ENCODE data around the gene MTG1. TPM values are rescaled to one million over a fixed set of nuclear protein-coding genes. Genes with fewer than 3 reads are reported as not detected.
"Not testable (repeated sequence)": the region's sequence is repeated elsewhere in the genome, so short reads cannot be mapped to it uniquely, and the experiment has no call there.

Gene MTG1
- total RNA-seq, 1 experiment from 2014 or later, result 26.9 TPM

- Histone ChIP-seq H3K9ac (ENCODE audit: low read length) (peak within 1 kb of the TSS; percentile 67), H3K27me3 (ENCODE audit: low read length) (no peaks in the 10 kb centered on the region), H3K36me3 (ENCODE audit: insufficient read depth, low read length) (no peaks in the 10 kb centered on the region), H2AFZ (ENCODE audit: low read length) (peak within 1 kb of the TSS; percentile 43; the same call in 1 of the 2 replicates), H3K79me2 (ENCODE audit: low read length) (no peaks in the 10 kb centered on the region), H3K4me3 (ENCODE audit: low read length) (peak within 1 kb of the TSS; percentile 64), H3K9me3 (ENCODE audit: low read length) (no peaks in the 10 kb centered on the region), H3K27ac (ENCODE audit: low read length) (no peak within 1 kb of the TSS), H3K9me2 (replicated peaks; ENCODE audit: insufficient read depth, low read length) (no peaks in the 10 kb centered on the region), H4K20me1 (ENCODE audit: insufficient read depth, low read depth, low read length) (no peaks in the 10 kb centered on the region), H3K4me1 (ENCODE audit: low read length) (peaks cover 17% of the 10 kb centered on the region), H3K4me2 (ENCODE audit: low read depth, low read length, poor library complexity, severe bottlenecking) (peak within 1 kb of the TSS; percentile 67)
- DNase-seq, result peak; percentile 63
These were observed 14.7 kb upstream of the MTG1 start, which contains the start of gene PAOX for GRCh38 chr10:133379152-133379800. Gene PAOX (plus strand): TSS chr10:133379262. CDS start chr10:133379317, 55 bp downstream.

GRCh38 chr10:133379801-133380666 is 13.9 kb upstream of the MTG1 start:
- Histone ChIP-seq H3K79me2 (ENCODE audit: low read length) (no peaks in the 10 kb centered on the region), H3K4me3 (ENCODE audit: low read length) (no peak overlapping the region), H3K9ac (ENCODE audit: low read length) (no peak overlapping the region)

GRCh38 chr10:133381036-133381435 is 12.9 kb upstream of the MTG1 start:
- no peak overlapping the region for H3K9ac ChIP-seq (ENCODE audit: low read length)
- no peaks in the 10 kb centered on the region for H4K20me1 ChIP-seq (ENCODE audit: insufficient read depth, low read depth, low read length)
- DNase-seq, result no peak
- H3K9me3 ChIP-seq (ENCODE audit: low read length), result no peaks in the 10 kb centered on the region
- no peaks in the 10 kb centered on the region for H3K9me2 ChIP-seq (replicated peaks; ENCODE audit: insufficient read depth, low read length)
- H3K27ac ChIP-seq (ENCODE audit: low read length), result no peak overlapping the region
- no peaks in the 10 kb centered on the region for H3K27me3 ChIP-seq (ENCODE audit: low read length)
- H2AFZ ChIP-seq (ENCODE audit: low read length), result no peak overlapping the region
- H3K4me3 ChIP-seq (ENCODE audit: low read length), result no peak overlapping the region
- H3K4me1 ChIP-seq (ENCODE audit: low read length), result peaks cover 17% of the 10 kb centered on the region
- no peaks in the 10 kb centered on the region for H3K36me3 ChIP-seq (ENCODE audit: insufficient read depth, low read length)
- no peak overlapping the region for H3K4me2 ChIP-seq (ENCODE audit: low read depth, low read length, poor library complexity, severe bottlenecking)
- no peaks in the 10 kb centered on the region for H3K79me2 ChIP-seq (ENCODE audit: low read length)

More at GRCh38 chr10:133379801-133380666, 13.9 kb upstream of the MTG1 start:
- DNase-seq, result no peak
- Histone ChIP-seq H3K27ac (ENCODE audit: low read length) (no peak overlapping the region), H3K9me2 (replicated peaks; ENCODE audit: insufficient read depth, low read length) (no peaks in the 10 kb centered on the region), H3K9me3 (ENCODE audit: low read length) (no peaks in the 10 kb centered on the region), H2AFZ (ENCODE audit: low read length) (no peak overlapping the region), H3K36me3 (ENCODE audit: insufficient read depth, low read length) (no peaks in the 10 kb centered on the region), H3K4me2 (ENCODE audit: low read depth, low read length, poor library complexity, severe bottlenecking) (no peak overlapping the region), H4K20me1 (ENCODE audit: insufficient read depth, low read depth, low read length) (no peaks in the 10 kb centered on the region), H3K27me3 (ENCODE audit: low read length) (no peaks in the 10 kb centered on the region), H3K4me1 (ENCODE audit: low read length) (peaks cover 17% of the 10 kb centered on the region)

GRCh38 chr10:133383551-133383950 is 10.4 kb upstream of the MTG1 start:
- Histone ChIP-seq H3K4me3 (ENCODE audit: low read length) (no peak overlapping the region), H3K36me3 (ENCODE audit: insufficient read depth, low read length) (no peaks in the 10 kb centered on the region), H3K27me3 (ENCODE audit: low read length) (no peaks in the 10 kb centered on the region), H3K9me3 (ENCODE audit: low read length) (no peaks in the 10 kb centered on the region), H3K79me2 (ENCODE audit: low read length) (no peaks in the 10 kb centered on the region), H3K4me2 (ENCODE audit: low read depth, low read length, poor library complexity, severe bottlenecking) (no peak overlapping the region), H3K27ac (ENCODE audit: low read length) (no peak overlapping the region), H4K20me1 (ENCODE audit: insufficient read depth, low read depth, low read length) (no peaks in the 10 kb centered on the region), H2AFZ (ENCODE audit: low read length) (no peak overlapping the region), H3K4me1 (ENCODE audit: low read length) (peaks cover 13% of the 10 kb centered on the region), H3K9ac (ENCODE audit: low read length) (no peak overlapping the region), H3K9me2 (replicated peaks; ENCODE audit: insufficient read depth, low read length) (no peaks in the 10 kb centered on the region)
- no peak for DNase-seq

- Histone ChIP-seq H3K4me3 (ENCODE audit: low read length) (no peak overlapping the region), H4K20me1 (ENCODE audit: insufficient read depth, low read depth, low read length) (no peaks in the 10 kb centered on the region), H3K79me2 (ENCODE audit: low read length) (no peaks in the 10 kb centered on the region), H3K4me2 (ENCODE audit: low read depth, low read length, poor library complexity, severe bottlenecking) (no peak overlapping the region), H3K9me3 (ENCODE audit: low read length) (no peaks in the 10 kb centered on the region), H3K4me1 (ENCODE audit: low read length) (peaks cover 14% of the 10 kb centered on the region), H3K36me3 (ENCODE audit: insufficient read depth, low read length) (no peaks in the 10 kb centered on the region), H3K27me3 (ENCODE audit: low read length) (no peaks in the 10 kb centered on the region), H3K9me2 (replicated peaks; ENCODE audit: insufficient read depth, low read length) (no peaks in the 10 kb centered on the region), H3K9ac (ENCODE audit: low read length) (no peak overlapping the region), H2AFZ (ENCODE audit: low read length) (no peak overlapping the region), H3K27ac (ENCODE audit: low read length) (no peak overlapping the region)
- DNase-seq, result no peak
These were observed 9.9 kb upstream of the MTG1 start for GRCh38 chr10:133384071-133384470.

GRCh38 chr10:133385214-133385613 is 8.7 kb upstream of the MTG1 start:
- Histone ChIP-seq H4K20me1 (ENCODE audit: insufficient read depth, low read depth, low read length) (no peaks in the 10 kb centered on the region), H3K9me3 (ENCODE audit: low read length) (no peaks in the 10 kb centered on the region), H3K4me1 (ENCODE audit: low read length) (peaks cover 20% of the 10 kb centered on the region), H3K9me2 (replicated peaks; ENCODE audit: insufficient read depth, low read length) (no peaks in the 10 kb centered on the region), H3K9ac (ENCODE audit: low read length) (no peak overlapping the region), H2AFZ (ENCODE audit: low read length) (no peak overlapping the region), H3K27ac (ENCODE audit: low read length) (no peak overlapping the region), H3K36me3 (ENCODE audit: insufficient read depth, low read length) (no peaks in the 10 kb centered on the region), H3K4me3 (ENCODE audit: low read length) (no peak overlapping the region), H3K79me2 (ENCODE audit: low read length) (no peaks in the 10 kb centered on the region), H3K4me2 (ENCODE audit: low read depth, low read length, poor library complexity, severe bottlenecking) (no peak overlapping the region), H3K27me3 (ENCODE audit: low read length) (no peaks in the 10 kb centered on the region)
- DNase-seq, result no peak

- not testable (repeated sequence) for H3K4me2 ChIP-seq (ENCODE audit: low read depth, low read length, poor library complexity, severe bottlenecking); H3K27me3 ChIP-seq (ENCODE audit: low read length); H3K9ac ChIP-seq (ENCODE audit: low read length); H3K79me2 ChIP-seq (ENCODE audit: low read length); H3K36me3 ChIP-seq (ENCODE audit: insufficient read depth, low read length); DNase-seq; H4K20me1 ChIP-seq (ENCODE audit: insufficient read depth, low read depth, low read length); H3K9me2 ChIP-seq (replicated peaks; ENCODE audit: insufficient read depth, low read length); H2AFZ ChIP-seq (ENCODE audit: low read length); H3K27ac ChIP-seq (ENCODE audit: low read length); H3K4me3 ChIP-seq (ENCODE audit: low read length); H3K9me3 ChIP-seq (ENCODE audit: low read length)
- peaks cover 31% of the 10 kb centered on the region for H3K4me1 ChIP-seq (ENCODE audit: low read length)
These were observed 7.0 kb upstream of the MTG1 start for GRCh38 chr10:133386951-133387350.

- DNase-seq, result peak; percentile 57
- Histone ChIP-seq H3K9me2 (replicated peaks; ENCODE audit: insufficient read depth, low read length) (no peaks in the 10 kb centered on the region), H4K20me1 (ENCODE audit: insufficient read depth, low read depth, low read length) (no peaks in the 10 kb centered on the region), H2AFZ (ENCODE audit: low read length) (peak overlapping the region; percentile 89; the same call in 1 of the 2 replicates), H3K36me3 (ENCODE audit: insufficient read depth, low read length) (no peaks in the 10 kb centered on the region), H3K4me1 (ENCODE audit: low read length) (peaks cover 39% of the 10 kb centered on the region), H3K9ac (ENCODE audit: low read length) (peak overlapping the region; percentile 66), H3K9me3 (ENCODE audit: low read length) (no peaks in the 10 kb centered on the region), H3K79me2 (ENCODE audit: low read length) (no peaks in the 10 kb centered on the region), H3K4me3 (ENCODE audit: low read length) (peak overlapping the region; percentile 64), H3K4me2 (ENCODE audit: low read depth, low read length, poor library complexity, severe bottlenecking) (peak overlapping the region; percentile 82), H3K27ac (ENCODE audit: low read length) (peak overlapping the region; percentile 79), H3K27me3 (ENCODE audit: low read length) (no peaks in the 10 kb centered on the region)
These were observed 5.6 kb upstream of the MTG1 start for GRCh38 chr10:133388236-133388972.

All from Karpas-422 (cell line).